Lower leg skin (tissue), 3 donors: ENCODE results near the gene SLC25A2.

Experiments
- POLR2A ChIP-seq, 2 donors: fragments of 450-650 bp; IDR thresholded peaks; one replicate each; pipeline ENCODE4 v1.6.1; 2016 to 2017; ENCODE audit warnings: antibody characterized with exemption in 2 of 2, mild to moderate bottlenecking in 1 of 2, moderate library complexity in 1 of 2
- TF ChIP-seq, protein P1 (sequence below), 3 donors: fragments of 450-650 bp; IDR thresholded peaks; one replicate each; pipeline ENCODE4 v1.5.1; 2016; ENCODE audit warnings: antibody characterized with exemption in 3 of 3, mild to moderate bottlenecking in 3 of 3, moderate library complexity in 2 of 3

DNA sequence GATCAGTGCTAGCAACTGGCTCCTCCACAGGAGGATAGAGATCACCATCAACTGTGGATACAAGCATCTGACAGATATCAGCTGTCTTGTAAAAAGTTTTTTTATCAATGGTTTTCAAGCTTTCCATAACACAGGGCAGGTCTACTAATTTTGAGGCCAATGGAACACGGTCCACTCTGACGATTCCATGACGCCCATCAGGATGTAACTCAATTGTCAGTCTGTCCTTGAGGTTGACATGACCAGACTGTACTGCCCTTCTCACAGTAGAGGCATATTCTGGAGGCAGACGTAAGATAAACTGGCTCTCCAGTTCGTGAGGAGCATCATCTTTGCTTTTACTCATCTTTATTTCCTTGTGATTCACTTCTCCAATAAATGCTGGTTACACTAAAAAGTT, 15.8 kb upstream of the SLC25A2 start:
- TF ChIP-seq, protein P1, sequence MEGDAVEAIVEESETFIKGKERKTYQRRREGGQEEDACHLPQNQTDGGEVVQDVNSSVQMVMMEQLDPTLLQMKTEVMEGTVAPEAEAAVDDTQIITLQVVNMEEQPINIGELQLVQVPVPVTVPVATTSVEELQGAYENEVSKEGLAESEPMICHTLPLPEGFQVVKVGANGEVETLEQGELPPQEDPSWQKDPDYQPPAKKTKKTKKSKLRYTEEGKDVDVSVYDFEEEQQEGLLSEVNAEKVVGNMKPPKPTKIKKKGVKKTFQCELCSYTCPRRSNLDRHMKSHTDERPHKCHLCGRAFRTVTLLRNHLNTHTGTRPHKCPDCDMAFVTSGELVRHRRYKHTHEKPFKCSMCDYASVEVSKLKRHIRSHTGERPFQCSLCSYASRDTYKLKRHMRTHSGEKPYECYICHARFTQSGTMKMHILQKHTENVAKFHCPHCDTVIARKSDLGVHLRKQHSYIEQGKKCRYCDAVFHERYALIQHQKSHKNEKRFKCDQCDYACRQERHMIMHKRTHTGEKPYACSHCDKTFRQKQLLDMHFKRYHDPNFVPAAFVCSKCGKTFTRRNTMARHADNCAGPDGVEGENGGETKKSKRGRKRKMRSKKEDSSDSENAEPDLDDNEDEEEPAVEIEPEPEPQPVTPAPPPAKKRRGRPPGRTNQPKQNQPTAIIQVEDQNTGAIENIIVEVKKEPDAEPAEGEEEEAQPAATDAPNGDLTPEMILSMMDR (IDR thresholded peaks at IDR 0.05), result no peak
- no peak for TF ChIP-seq POLR2A (IDR thresholded peaks at IDR 0.05)
